PFSK-1 (cell line): ENCODE data around the gene TUBA8.

Experiments
- FOXP2 ChIP-seq: optimal IDR thresholded peaks from 2 replicates; pipeline ENCODE3; 2011; ENCODE audit warnings: borderline replicate concordance, control low read depth, inconsistent platforms; ENCODE audit not compliant: insufficient read depth; ENCODE audit errors: extremely low read length, extremely low read depth
- POLR2AphosphoS5 ChIP-seq: IDR thresholded peaks from 2 replicates; pipeline ENCODE4 v1.6.1; 2012; ENCODE audit warnings: low read depth, mild to moderate bottlenecking, control low read depth, low read length, moderate library complexity
- REST ChIP-seq, 2 experiments: IDR thresholded peaks; 2 replicates each; pipeline versions ENCODE4 v1.6.1 to v1.8.0; 2011 to 2012; ENCODE audit warnings: low read depth in 2 of 2, low read length in 2 of 2, control low read depth in 1 of 2, inconsistent platforms in 1 of 2, mild to moderate bottlenecking in 1 of 2, moderate library complexity in 1 of 2; ENCODE audit not compliant: insufficient read depth in 1 of 2
- SIN3A ChIP-seq: IDR thresholded peaks from 2 replicates; pipeline ENCODE4 v1.6.1; 2012; ENCODE audit warnings: mild to moderate bottlenecking, low read length, moderate library complexity, borderline replicate concordance; ENCODE audit not compliant: insufficient read depth
- TAF1 ChIP-seq: IDR thresholded peaks from 2 replicates; pipeline ENCODE4 v1.6.1; 2012; ENCODE audit warnings: low read length, control low read depth, borderline replicate concordance; ENCODE audit not compliant: insufficient read depth

Gene TUBA8

DNA sequence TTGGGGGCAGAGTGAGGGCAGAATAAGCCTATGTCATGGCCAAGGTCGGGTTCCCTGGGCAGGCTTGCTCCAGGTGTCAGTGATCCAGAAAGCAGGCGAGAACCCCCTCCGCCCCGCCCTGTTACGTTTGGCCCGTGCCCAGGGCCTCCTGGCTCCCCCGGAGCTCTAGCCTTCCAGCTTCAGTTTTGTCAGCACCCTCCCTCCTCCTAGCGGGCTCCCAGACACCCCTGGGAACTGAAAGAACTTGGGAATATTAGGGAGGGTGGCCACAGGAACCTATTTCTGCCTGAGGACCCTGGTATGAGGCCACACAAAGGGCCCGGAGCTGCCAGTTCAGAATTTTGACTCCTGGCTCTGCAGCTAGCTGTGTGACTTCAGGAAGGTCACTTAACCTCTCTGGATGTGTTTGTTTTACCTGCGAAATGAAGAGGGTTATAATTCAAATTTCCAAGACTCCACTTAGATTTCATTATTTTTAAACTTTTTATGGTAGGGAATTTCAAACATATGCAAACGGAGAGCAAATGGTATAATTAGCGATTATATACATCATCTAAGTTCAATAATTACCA is 1.2 kb downstream of the TUBA8 start:
- TF ChIP-seq POLR2AphosphoS5 (no peak), TAF1 (no peak)

- TF ChIP-seq FOXP2: no peak
- TF ChIP-seq REST (IDR thresholded peaks at IDR 0.05; ENCODE audit: insufficient read depth in 1 of 2, low read depth in 2 of 2, low read length in 2 of 2): no peak
- TF ChIP-seq POLR2AphosphoS5: no peak
- no peak for TF ChIP-seq TAF1
- no peak for TF ChIP-seq SIN3A
These were observed 1.8 kb downstream of the TUBA8 start for GRCh38 chr22:18112440-18112839.

- TF ChIP-seq POLR2AphosphoS5 (no peak), TAF1 (no peak), SIN3A (no peak), REST (IDR thresholded peaks at IDR 0.05; ENCODE audit: insufficient read depth in 1 of 2, low read depth in 2 of 2, low read length in 2 of 2) (no peak), FOXP2 (no peak)
These were observed 3.2 kb downstream of the TUBA8 start for GRCh38 chr22:18113680-18114394.

DNA sequence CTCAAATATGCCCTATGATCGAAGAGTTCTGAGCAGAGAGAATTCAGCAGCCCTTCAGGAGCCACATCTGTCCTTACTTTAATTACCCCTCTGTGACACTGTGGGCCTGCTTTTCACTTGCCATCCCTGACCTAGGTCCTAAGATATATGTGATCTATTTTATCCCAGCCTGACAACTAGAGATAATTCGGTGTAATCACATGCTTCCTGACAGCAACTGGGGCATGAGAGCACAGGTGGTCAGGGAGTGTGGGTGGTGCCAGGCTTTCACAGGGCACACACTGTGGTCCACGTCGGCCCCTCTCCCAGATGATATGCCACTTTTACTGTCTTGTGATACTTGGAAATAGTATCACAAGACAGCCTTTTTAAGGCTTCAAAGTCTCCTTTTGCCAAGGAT is 3.9 kb downstream of the TUBA8 start:
- TF ChIP-seq POLR2AphosphoS5 (no peak), FOXP2 (no peak)

DNA sequence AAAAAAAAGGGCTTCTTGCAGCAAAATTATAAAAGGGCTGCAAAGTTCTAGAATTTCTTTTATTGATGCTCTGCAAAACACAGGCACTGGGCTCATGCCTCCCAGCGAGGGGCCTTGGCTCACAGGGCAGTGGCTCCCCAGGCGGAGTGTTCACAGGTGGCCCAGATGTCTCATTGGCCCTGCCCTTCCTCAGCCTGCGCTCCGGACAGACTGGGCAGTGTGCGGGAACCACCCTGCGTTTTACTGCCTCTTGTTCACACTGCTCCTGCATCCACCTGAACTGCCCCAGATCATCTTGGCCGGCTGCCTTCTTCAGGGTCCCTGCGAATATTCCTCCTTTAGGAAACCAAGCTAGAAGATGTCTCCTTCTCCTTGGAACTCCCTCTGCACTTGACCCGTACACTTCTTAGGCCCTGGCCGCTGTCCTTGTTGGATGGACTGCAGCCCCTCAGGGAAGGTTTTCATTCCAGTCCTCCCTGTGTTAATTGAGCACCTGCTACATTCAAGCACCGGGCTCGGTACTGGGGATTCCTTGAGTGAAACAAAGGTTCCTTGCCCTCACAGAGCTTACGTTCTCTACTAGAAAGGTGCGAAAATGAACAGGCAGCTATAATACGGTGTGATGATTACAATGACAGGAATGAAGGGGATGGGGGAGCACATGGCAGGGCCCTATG is 4.5 kb downstream of the TUBA8 start:
- TF ChIP-seq TAF1 (no peak), SIN3A (no peak), REST (IDR thresholded peaks at IDR 0.05; ENCODE audit: insufficient read depth in 1 of 2, low read depth in 2 of 2, low read length in 2 of 2) (no peak), FOXP2 (no peak), POLR2AphosphoS5 (no peak)

DNA sequence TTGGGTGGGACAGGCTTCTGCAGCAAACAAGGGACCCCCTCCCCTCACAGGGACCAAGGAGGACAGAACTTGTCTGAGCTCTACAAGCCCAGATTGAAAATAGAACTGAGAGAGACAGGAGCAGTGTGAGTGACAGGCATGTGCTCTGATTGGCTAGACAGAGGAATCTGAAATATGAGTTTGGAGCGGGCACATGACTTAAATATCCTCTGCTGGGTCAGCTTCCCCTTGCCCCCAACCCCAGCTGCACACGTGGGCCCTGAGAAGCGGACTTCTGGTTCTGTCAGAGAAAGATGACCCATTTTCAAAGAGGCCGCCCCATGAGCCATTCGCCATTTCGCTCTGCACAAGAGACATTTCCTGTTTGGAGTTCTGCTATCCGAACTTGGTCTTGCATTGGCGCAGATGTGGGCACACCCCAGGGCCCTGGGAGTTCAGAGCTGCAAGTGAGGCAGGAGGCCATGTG is 5.3 kb downstream of the TUBA8 start:
- TF ChIP-seq SIN3A (no peak), POLR2AphosphoS5 (no peak), FOXP2 (no peak), REST (IDR thresholded peaks at IDR 0.05; ENCODE audit: insufficient read depth in 1 of 2, low read depth in 2 of 2, low read length in 2 of 2) (no peak), TAF1 (no peak)
